ENCODE data around the gene CCL13.
"Not testable (repeated sequence)": the region's sequence is repeated elsewhere in the genome, so short reads cannot be mapped to it uniquely, and the experiment has no call there.

CCL13 gene

GRCh38 chr17:34356194-34356593 lies at the start of gene CCL13:
Gene CCL13 (plus strand): TSS chr17:34356480. CDS start chr17:34356527, 47 bp downstream.
- DNase-seq (ENCODE audit: low read depth), result no peak

- DNase-seq (ENCODE audit: low read depth), result no peak
These were observed 49.2 kb upstream of the CCL13 start for GRCh38 chr17:34307110-34307509.

GRCh38 chr17:34308371-34308770 lies 47.9 kb upstream of the CCL13 start:
- no peak for DNase-seq (ENCODE audit: low read depth)

GRCh38 chr17:34311291-34311690 lies 45.0 kb upstream of the CCL13 start:
- DNase-seq (ENCODE audit: low read depth), result no peak

GRCh38 chr17:34312080-34312479 lies 44.2 kb upstream of the CCL13 start:
- no peak for DNase-seq (ENCODE audit: low read depth)

DNA sequence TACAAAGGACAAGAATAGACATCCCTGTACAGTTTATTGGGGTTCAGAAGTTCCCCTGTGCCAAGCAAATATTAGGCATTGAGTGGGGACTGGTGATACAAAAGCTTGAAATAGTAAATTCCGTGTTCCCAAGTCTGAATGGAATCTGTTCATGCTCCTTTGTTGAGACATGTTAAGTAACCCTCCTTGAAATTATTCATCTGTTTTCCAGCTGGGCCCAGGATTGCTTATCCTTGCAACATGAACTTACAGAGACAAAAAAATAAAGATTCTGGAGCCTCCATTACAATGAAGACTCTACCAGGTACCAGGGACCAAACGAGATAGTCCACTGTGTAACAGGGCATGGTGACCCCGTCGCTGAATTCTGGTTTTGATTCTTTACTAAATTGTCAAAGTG lies 43.1 kb upstream of the CCL13 start:
- no peak for DNase-seq (ENCODE audit: low read depth)

GRCh38 chr17:34314279-34314678 lies 42.0 kb upstream of the CCL13 start:
- DNase-seq (ENCODE audit: low read depth), result no peak

GRCh38 chr17:34318474-34318873 lies 37.8 kb upstream of the CCL13 start:
- DNase-seq (ENCODE audit: low read depth), result no peak

DNA sequence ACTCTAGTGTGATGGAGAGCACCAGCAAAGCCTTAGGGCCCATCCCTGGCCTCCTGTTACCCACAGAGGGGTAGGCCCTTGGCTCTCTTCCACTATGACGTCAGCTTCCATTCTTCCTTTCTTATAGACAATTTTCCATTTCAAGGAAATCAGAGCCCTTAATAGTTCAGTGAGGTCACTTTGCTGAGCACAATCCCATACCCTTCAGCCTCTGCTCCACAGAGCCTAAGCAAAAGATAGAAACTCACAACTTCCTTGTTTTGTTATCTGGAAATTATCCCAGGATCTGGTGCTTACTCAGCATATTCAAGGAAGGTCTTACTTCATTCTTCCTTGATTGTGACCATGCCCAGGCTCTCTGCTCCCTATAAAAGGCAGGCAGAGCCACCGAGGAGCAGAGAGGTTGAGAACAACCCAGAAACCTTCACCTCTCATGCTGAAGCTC lies 37.2 kb upstream of the CCL13 start, which contains the start of gene CCL8:
CCL8 (plus strand) TSS at position 397 of the 445 bp plus-strand sequence. CDS start 67 bp downstream, outside the sequence.
- DNase-seq (ENCODE audit: low read depth), result no peak

DNA sequence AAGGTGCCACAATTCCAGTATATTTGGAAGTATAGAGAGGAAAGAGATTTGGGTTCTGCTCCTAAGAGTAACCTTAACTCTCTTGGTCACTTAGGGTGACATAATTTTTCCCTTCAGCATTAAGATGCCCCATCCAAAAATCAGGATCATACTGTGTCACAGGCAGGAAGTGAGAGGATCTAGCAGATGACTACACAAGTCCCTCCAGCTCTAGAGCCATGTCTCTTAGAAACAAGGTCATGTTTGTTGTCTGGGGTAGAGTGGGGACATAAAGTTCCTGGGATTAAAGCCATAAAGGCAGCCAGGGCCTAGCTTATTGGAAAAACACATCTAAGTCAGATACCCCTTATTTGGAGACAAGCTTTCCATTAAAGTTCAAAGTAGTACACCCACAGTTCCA lies 34.3 kb upstream of the CCL13 start:
- DNase-seq (ENCODE audit: low read depth), result no peak

DNA sequence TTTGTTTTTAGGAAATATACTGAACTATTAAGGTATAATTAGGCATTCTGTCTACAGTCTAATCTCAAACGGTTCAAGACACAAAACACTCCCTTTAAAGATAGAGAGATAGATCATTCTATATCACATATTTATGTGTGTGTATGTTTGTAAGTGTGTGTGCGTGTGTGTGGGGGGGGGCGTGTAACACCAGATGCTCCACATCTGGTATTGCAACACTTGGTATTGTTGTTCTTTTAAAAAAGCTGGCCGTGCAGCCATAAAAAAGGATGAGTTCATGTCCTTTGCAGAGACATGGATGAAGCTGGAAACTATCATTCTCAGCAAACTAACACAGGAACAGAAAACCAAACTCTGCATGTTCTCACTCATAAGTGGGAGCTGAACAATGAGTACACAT lies 28.7 kb upstream of the CCL13 start:
- DNase-seq (ENCODE audit: low read depth), result not testable (repeated sequence)

- DNase-seq (ENCODE audit: low read depth), result no peak
These were observed 18.6 kb upstream of the CCL13 start for GRCh38 chr17:34337701-34338100.

DNA sequence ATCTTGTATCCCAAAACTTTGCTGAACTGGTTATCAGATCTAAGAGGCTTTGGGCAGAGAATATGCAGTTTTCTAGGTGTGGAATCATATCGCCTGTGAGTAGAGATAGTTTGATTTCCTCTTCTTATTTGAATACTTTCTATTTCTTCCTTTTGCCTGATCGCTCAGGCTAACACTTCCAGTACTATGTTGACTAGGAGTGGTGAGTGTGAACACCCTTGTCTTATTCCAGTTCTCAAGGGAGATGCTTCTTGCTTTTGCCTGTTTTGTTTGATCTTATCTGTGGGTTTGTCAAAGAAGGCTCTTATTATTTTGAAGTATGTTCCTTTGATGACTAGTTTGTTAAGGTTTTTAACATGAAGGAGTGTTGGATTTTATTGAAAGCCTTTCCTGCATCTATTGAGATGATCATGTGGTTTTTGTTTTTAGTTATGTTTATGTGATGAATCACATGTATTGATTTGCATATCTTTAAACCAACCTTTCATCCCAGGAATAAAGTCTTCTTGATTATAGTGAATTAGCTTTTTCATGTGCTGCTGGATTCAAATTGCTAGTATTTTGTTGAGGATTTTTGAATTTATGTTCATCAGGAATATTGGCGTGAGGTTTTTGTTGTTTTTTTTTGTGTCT lies 17.0 kb upstream of the CCL13 start:
- no peak for DNase-seq (ENCODE audit: low read depth)

- DNase-seq (ENCODE audit: low read depth), result no peak
These were observed 14.4 kb upstream of the CCL13 start for GRCh38 chr17:34341916-34342315.

GRCh38 chr17:34347063-34347462 lies 9.2 kb upstream of the CCL13 start:
- no peak for DNase-seq (ENCODE audit: low read depth)

GRCh38 chr17:34349751-34350150 lies 6.5 kb upstream of the CCL13 start:
- DNase-seq (ENCODE audit: low read depth), result no peak

GRCh38 chr17:34351096-34351495 lies 5.2 kb upstream of the CCL13 start:
- DNase-seq (ENCODE audit: low read depth), result no peak

GRCh38 chr17:34352191-34352590 lies 4.1 kb upstream of the CCL13 start:
- no peak for DNase-seq (ENCODE audit: low read depth)

DNA sequence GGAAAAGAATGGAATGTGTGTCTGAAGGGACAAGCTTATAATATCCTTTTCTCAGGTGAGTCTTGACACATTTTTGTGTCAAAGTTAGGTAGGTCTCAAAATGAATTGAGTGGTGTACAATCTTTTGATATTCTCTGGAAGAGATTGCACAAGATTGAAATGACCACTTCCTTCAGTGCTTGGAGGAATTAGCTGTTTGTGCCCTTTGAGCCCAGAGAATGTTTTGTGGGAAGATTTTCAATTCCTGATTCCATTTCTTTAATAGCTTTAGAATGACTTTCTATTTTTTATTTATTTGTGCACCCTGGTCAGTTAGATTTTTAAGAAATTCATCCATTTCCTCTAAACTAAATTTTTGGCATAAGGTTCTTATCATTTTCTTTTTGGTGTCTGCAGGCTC lies 1.6 kb upstream of the CCL13 start:
- no peak for DNase-seq (ENCODE audit: low read depth)

DNA sequence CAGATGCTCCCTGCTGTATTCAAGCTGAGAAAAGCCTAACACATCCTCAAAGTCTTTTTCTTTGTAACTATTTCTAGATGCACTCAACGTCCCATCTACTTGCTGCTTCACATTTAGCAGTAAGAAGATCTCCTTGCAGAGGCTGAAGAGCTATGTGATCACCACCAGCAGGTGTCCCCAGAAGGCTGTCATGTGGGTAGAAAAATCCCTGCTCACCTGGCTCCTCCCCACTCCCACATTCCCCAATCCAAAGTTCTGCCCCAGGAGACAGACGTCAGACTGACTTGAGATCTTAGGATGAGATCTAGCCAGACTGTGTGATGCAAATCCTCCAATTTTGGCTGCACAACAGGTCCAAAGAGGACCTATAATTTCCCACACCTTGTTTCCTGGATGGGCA lies 1.1 kb downstream of the CCL13 start:
- no peak for DNase-seq (ENCODE audit: low read depth)

DNA sequence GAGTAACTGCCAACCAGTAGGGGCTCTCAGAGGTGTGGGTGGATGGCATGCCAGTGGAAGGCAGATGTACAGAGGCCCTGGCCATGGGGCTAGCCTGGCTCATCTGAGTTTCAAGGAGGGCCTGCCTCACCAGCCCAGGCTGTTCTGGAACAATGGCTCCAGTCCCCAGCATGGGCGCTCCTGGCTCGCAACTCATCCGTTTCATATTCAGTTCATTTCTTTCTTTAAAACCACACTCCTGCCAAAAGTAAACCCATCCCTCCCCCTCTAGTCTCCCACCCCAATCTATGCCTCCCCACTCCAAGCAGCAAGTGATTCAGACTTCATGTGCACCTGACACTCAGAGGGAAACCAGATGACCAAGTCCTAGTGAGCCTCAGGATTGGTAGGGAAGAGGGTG lies 2.4 kb downstream of the CCL13 start:
- no peak for DNase-seq (ENCODE audit: low read depth)

- no peak for DNase-seq (ENCODE audit: low read depth)
These were observed 4.5 kb downstream of the CCL13 start for GRCh38 chr17:34360601-34361270.

- DNase-seq (ENCODE audit: low read depth), result peak; percentile 54
These were observed 5.3 kb downstream of the CCL13 start for GRCh38 chr17:34361478-34362061.

Measured in CMK (cell line).